Spleen (tissue), 7 donors: ENCODE measurements around the gene KRT25.

ENCODE experiments used
- POLR2A ChIP-seq, 3 donors: fragments of 450-650 bp; IDR thresholded peaks; one replicate each; pipeline ENCODE4 v1.5.1; 2017; ENCODE audit warnings: antibody characterized with exemption in 3 of 3, mild to moderate bottlenecking in 1 of 3
- TF ChIP-seq, protein P1 (sequence below), 11 experiments: fragments of 200-600 bp in 7 of 11; fragments of 450-650 bp in 4 of 11; sonication (generic) in 4 of 11; IDR thresholded peaks in 8 of 11; conservative IDR thresholded peaks in 3 of 11; 1 replicate in 7 of 11; 2 replicates in 4 of 11; pipeline versions ENCODE4 v1.4.0 to v1.8.0; 2016 to 2021; ENCODE audit warnings: antibody characterized with exemption in 11 of 11, inconsistent platforms in 4 of 11, mild to moderate bottlenecking in 1 of 11
- donor health status: DM: no; HTN: no; CAD: no; lungs with moderate emphysema.
- donor health status: DM: no; HTN: no; CAD: no.
- donor health status: DM: no; HTN: no; CAD: no.

DNA sequence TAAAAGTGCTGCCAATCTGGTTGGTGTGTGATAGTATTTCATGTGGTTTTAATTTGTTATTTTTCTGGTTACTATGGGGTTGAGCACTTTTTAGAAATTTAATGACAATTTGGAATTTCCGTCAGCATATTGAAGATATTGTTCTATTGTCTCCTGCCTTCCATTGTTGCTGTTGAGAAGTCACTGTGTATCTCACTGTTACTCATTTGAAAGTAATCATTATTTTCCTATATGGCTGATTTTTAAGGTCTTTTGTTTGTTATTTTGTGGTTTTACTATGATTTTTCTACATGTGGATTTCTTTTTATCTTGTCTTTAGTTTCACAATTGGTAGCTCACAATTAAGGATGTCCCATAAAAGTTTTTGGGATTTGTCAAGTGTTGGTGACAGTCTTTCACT lies 8.6 kb upstream of the KRT25 start:
- no peak for TF ChIP-seq POLR2A (IDR thresholded peaks at IDR 0.05)
- TF ChIP-seq, protein P1, sequence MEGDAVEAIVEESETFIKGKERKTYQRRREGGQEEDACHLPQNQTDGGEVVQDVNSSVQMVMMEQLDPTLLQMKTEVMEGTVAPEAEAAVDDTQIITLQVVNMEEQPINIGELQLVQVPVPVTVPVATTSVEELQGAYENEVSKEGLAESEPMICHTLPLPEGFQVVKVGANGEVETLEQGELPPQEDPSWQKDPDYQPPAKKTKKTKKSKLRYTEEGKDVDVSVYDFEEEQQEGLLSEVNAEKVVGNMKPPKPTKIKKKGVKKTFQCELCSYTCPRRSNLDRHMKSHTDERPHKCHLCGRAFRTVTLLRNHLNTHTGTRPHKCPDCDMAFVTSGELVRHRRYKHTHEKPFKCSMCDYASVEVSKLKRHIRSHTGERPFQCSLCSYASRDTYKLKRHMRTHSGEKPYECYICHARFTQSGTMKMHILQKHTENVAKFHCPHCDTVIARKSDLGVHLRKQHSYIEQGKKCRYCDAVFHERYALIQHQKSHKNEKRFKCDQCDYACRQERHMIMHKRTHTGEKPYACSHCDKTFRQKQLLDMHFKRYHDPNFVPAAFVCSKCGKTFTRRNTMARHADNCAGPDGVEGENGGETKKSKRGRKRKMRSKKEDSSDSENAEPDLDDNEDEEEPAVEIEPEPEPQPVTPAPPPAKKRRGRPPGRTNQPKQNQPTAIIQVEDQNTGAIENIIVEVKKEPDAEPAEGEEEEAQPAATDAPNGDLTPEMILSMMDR (IDR thresholded peaks at IDR 0.05 in 8 of 11, conservative IDR thresholded peaks at IDR 0.05 in 3 of 11), result no peak
